T-helper 1 cell treated with Interleukin-12 subunit alpha and Interleukin-12 subunit beta and Interleukin-4 antibody, amounts not matched to agents 30 ng/mL and 1 ng/mL, for 36 hours (primary cell): ENCODE data around the gene RAPGEFL1. TPM values are rescaled to one million over a fixed set of nuclear protein-coding genes. Genes with fewer than 3 reads are reported as not detected.
"Not testable (repeated sequence)": the region's sequence is repeated elsewhere in the genome, so short reads cannot be mapped to it uniquely, and the experiment has no call there.

Source experiments
- intact Hi-C: fragments of 100-400 bp; cut with micrococcal nuclease; formaldehyde crosslinking; loops from one replicate; pipeline ENCODE4 v1.15.1; 2024
- total RNA-seq: library from RNA; stranded (reverse); gene quantifications from 2 replicates; pipeline ENCODE4 v1.2.3, GENCODE V29; 2022

The RAPGEFL1 gene
- total RNA-seq, 1 donor from 2014 or later, result 9.6 TPM

DNA sequence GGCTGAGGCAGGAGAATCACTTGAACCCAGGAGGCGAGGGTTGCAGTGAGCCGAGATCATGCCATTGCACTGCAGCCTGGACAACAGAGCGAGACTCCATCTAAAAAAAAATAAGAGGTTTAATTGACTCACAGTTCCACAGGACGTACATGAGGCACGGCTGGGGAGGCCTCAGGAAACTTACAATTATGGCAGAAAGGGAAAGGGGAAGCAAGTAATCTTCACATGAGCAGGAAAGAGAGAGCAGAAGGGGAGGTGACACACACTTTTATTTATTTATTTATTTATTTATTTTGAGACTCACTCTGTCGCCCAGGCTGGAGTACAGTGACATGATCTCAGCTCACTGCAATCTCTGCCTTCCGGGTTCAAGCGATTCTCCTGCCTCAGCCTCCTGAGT, 28.9 kb downstream of the RAPGEFL1 start:
- intact Hi-C loops, result not testable (repeated sequence)

- intact Hi-C loops, result loop anchor here (10.0 kb wide), 1 partner anchor 355 kb away; the partner anchor contains the start of gene CCR7
Measured at GRCh38 chr17:40209404-40210093, 32.3 kb downstream of the RAPGEFL1 start.

DNA sequence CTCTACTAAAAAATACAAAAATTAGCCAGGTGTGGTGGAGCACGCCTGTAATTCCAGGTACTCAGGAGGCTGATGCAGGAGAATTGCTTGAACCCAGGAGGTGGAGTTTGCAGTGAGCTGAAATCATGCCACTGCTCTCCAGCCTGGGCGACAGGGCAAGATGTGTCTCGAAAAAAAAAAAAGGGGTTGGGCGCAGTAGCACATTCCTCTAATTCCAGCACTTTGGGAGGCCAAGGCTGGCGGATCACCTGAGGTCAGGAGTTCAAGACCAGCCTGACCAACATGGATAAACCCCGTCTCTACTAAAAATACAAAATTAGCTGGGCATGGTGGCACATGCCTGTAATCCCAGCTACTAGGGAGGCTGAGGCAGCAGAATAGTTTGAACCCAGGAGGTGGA, 36.6 kb downstream of the RAPGEFL1 start:
- intact Hi-C loops, result loop anchor here (10.0 kb wide), 1 partner anchor 351 kb away; the partner anchor contains the start of gene CCR7

DNA sequence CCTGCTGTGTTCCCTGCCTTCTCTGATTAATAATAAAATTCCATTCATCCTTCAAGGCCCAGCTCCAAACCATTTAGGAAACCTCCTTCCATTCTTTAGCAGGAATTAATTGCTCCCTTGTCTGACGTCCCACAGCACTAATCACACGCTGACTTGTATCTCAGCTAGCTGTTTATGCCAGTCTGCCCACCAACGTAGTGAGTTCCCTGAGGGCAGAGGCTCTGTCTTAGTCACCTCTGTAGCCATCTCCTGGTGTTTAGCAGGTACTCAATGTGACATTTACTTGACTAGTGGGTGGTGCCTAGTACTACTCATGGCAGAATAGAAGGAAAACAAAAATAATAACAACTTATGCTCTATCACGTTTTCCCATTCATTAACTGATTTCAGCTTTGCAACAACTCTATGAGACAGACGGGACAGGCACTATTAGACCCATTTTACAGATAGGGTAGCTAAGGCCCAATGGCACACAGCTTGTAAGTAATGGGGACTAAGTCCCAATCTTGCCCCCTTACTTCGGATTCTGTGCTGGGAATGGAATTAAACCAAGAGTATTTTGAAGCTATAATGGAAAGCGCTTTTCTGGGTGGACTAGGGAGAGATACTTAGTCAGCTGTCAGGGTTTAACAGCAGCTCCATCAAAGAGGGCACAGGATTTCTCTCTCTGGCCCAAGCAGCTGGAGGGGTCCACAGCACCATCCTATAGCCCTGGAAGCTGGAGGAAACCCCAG, 40.9 kb downstream of the RAPGEFL1 start:
- intact Hi-C loops, result loop anchor here (1.0 to 10.0 kb wide), 5 partner anchors 16 to 347 kb away; partner anchors contain the start of genes CCR7 and RAPGEFL1

DNA sequence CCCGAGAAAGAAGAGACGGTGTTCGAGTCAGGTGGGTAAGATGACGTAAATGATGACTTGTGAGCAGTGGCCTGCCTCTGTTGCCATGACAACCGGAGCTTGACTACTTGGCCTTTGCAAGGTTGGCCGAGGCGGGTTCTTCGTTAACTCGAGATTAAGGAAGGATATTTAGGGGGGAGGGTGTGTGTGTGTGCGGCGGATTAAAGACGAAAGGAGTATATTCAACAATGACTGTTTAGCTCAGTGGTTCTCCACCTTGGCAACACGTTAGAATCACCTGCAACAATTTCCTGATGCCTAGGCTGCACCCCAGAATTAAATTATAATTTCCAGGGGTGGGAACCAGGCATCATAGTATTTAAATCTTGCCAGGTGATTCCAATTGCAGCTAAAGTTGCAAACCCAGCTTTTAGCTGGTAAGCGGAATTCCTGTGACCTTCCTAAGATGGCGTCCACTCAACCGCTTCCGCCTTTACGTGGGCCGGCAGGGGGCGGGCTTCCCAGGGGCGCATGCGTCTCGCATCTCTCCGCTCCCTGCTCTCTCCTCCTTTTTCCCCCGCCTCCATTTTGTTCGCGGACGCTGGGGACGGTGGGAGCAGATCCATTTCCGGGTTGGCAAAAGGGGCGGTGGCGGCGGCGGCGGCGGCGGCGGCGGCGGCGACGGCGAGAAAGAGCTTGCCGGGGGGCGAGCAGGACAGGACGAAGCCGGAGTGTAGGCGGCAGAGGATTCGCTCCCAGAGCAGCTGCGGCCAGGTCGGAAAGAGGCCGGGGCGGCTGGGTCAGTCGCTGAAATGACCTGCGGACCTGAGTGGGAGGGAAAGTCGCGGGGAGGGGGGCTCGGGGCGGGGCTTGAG, 41.7 kb downstream of the RAPGEFL1 start, which contains the start of gene WIPF2:
Gene WIPF2, plus strand, starts transcription at position 565 of the 854 bp plus-strand sequence. CDS start 37,156 bp downstream, outside the sequence.
- intact Hi-C loops, result loop anchor here (1.0 to 10.0 kb wide), 11 partner anchors 17 to 346 kb away; partner anchors contain the start of genes CASC3, CCR7, CDC6 and MED24

DNA sequence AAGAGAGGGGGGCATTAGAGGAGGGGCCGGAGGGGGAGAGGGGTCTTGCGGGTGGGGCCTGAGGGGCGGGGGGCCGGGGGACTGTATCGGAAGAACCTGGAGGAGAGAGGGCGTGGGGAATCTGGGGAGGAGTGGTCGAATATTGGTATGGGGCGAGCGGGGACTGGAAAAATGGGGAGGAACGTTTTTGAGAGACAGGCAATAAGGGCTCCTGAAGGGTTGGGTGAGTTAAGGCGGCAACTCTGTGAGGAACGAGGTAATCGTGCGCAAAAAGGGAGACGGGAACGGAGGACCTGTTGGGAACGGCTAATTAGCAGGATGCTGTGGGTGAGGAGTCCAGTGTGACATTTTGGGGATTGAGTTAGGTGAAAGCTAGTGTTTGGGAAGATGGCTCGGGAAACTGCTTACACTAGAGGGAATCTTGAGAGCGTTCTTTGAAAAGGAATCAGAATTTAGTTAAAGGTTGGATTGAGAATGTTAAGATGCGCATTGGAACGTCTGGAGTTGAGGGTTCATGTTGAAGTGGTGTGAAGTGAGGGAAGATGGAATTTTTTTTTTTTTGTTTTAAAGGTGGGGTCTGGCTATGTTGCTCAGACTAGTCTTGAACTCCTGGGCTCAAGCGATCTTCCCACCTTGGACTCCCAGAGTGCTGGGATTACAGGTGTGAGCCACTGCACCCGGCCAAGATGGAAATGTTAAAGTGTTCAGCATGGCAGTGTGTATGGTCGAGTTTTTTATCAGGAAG, 42.5 kb downstream of the RAPGEFL1 start:
- intact Hi-C loops, result loop anchor here (1.0 to 10.0 kb wide), 7 partner anchors 68 to 345 kb away; partner anchors contain the start of genes CASC3, CCR7, CDC6 and MED24

GRCh38 chr17:40224718-40225550, 47.7 kb downstream of the RAPGEFL1 start:
- intact Hi-C loops, result no loop called here

DNA sequence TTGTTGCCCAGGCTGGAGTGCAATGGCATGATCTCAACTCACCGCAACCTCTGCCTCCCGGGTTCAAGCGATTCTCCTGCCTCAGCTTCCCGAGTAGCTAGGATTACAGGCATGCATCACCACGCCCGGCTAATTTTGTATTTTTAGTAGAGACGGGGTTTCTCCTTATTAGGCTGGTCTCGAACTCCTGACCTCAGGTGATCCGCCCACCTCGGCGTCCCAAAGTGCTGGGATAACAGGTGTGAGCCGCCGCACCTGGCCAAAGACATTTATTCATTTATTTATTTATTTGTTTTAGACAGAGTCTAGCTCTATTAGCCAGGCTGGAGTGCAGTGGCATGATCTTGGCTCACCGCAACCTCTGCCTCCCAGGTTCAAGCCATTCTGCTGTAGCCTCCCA, 51.9 kb downstream of the RAPGEFL1 start:
- intact Hi-C loops, result not testable (repeated sequence)

- intact Hi-C loops, result no loop called here
Measured at GRCh38 chr17:40230670-40231069, 53.4 kb downstream of the RAPGEFL1 start.

- intact Hi-C loops, result not testable (repeated sequence)
Measured at GRCh38 chr17:40231928-40232327, 54.7 kb downstream of the RAPGEFL1 start.

DNA sequence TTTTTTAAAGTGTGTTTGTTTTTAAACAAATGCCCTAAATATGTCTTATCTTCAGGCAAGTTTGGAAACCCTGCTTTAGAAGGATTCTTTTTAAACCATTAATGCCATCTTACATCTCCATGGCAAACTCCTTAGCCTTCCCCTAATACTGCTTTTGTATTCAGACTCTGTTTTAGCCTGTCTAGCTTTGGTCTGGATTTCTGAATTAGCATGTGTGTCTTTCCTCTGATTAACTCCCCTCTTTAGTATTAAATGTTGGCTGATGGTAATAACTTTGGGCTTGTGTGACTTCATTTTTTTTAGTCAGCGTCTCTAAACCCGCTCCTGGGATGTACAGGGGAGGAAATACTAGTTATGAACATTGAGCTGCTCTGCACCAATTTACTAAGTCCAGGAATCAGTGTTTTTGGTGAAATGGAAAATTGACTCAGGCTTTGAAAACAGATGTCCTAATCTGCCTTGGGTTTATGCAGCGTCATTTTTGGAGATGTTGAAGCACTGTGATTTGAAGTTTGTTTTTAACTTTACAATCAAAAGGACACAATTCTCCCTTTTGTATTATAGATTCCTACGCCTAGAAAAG, 64.1 kb downstream of the RAPGEFL1 start:
- intact Hi-C loops, result no loop called here

GRCh38 chr17:40242774-40243173, 65.5 kb downstream of the RAPGEFL1 start:
- intact Hi-C loops, result no loop called here

- intact Hi-C loops, result no loop called here
Measured at GRCh38 chr17:40243761-40244160, 66.5 kb downstream of the RAPGEFL1 start.

DNA sequence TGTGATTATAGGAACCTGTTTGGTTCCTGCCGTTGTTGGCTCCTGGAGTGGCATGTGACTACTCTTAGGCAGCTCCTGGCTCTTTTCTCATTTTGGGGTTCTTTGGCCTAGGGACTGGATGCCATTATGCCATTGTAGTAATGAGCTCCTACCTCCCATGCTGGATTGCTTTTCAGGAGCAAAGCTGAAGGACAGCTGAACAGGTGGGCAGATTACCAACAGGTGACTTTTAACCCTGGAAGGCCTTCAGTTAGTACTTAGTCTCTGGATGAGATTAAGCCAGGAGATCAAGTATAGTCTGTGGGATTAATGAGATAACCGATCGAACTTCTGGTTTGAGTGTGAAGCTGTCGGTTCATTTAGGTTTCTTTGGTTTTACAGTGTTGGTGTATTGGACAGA, 67.0 kb downstream of the RAPGEFL1 start:
- intact Hi-C loops, result no loop called here

Other genes with a start within 250 kb of the RAPGEFL1 start
- gene ORMDL3, start 249.9 kb upstream of the RAPGEFL1 start, total RNA-seq, result 243 and 250 TPM in 2 replicates
- not detected in 2 replicates for gene LRRC3C, start 249.7 kb upstream of the RAPGEFL1 start, total RNA-seq
- gene GSDMA, start 214.5 kb upstream of the RAPGEFL1 start, total RNA-seq, result 2.5 and 2.8 TPM in 2 replicates
- 130 and 132 TPM in 2 replicates for gene PSMD3, start 196.7 kb upstream of the RAPGEFL1 start, total RNA-seq
- not detected in 2 replicates for gene CSF3, start 162.0 kb upstream of the RAPGEFL1 start, total RNA-seq
- gene MED24, start 123.1 kb upstream of the RAPGEFL1 start, total RNA-seq, result 90.9 and 107 TPM in 2 replicates
- gene THRA, start 114.5 kb upstream of the RAPGEFL1 start, total RNA-seq, result 1.6 and 1.8 TPM in 2 replicates
- gene NR1D1, start 76.9 kb upstream of the RAPGEFL1 start, total RNA-seq, result 3.3 and 3.7 TPM in 2 replicates
- gene MSL1, start 55.5 kb upstream of the RAPGEFL1 start, total RNA-seq, result 78.7 and 83.6 TPM in 2 replicates
- gene CASC3, start 36.9 kb upstream of the RAPGEFL1 start, total RNA-seq, result 90.5 and 95.1 TPM in 2 replicates
- 26.8 and 29.1 TPM in 2 replicates for gene WIPF2, start 41.8 kb downstream of the RAPGEFL1 start, total RNA-seq
- gene CDC6, start 110.4 kb downstream of the RAPGEFL1 start, total RNA-seq, result 72.0 and 78.3 TPM in 2 replicates
- gene RARA, start 131.7 kb downstream of the RAPGEFL1 start, total RNA-seq, result 27.7 and 28.8 TPM in 2 replicates
- not detected in 2 replicates for gene GJD3, start 187.3 kb downstream of the RAPGEFL1 start, total RNA-seq
- gene TOP2A, start 240.4 kb downstream of the RAPGEFL1 start, total RNA-seq, result 269 and 270 TPM in 2 replicates